Neutrophil (primary cell): ENCODE data around the gene STK11IP.

ENCODE experiments used
- H3K27ac ChIP-seq: fragments of 200-600 bp; sonication (generic); 2 replicates; pipeline ENCODE4 v1.5.1; 2016; ENCODE audit warnings: mild to moderate bottlenecking, moderate library complexity
- H3K27me3 ChIP-seq: fragments of 200-600 bp; sonication (generic); 2 replicates; pipeline ENCODE4 v1.6.0; 2016; ENCODE audit warnings: mild to moderate bottlenecking
- H3K36me3 ChIP-seq: fragments of 200-600 bp; sonication (generic); 2 replicates; pipeline ENCODE4 v1.5.1; 2017
- H3K4me1 ChIP-seq, 2 experiments: fragments of 200-600 bp in 1 of 2; sonication (generic) in 1 of 2; 1 replicate in 1 of 2; 2 replicates in 1 of 2; pipeline versions ENCODE4 v1.5.1 to v1.6.1; 2013 to 2016; ENCODE audit warnings: low read depth in 1 of 2, low read length in 1 of 2, mild to moderate bottlenecking in 1 of 2, moderate library complexity in 1 of 2; ENCODE audit not compliant: control insufficient read depth in 1 of 2, insufficient read depth in 1 of 2
- H3K4me3 ChIP-seq, 2 experiments: fragments of 200-600 bp in 1 of 2; sonication (generic) in 1 of 2; 1 replicate in 1 of 2; 2 replicates in 1 of 2; pipeline ENCODE4 v1.5.1; 2013 to 2016; ENCODE audit warnings: low read depth in 1 of 2, low read length in 1 of 2, mild to moderate bottlenecking in 1 of 2, moderate library complexity in 1 of 2
- H3K9me3 ChIP-seq: fragments of 200-600 bp; sonication (generic); 2 replicates; pipeline ENCODE4 v1.5.1; 2016
- TF ChIP-seq, protein P1 (sequence below): fragments of 200-600 bp; sonication (generic); IDR thresholded peaks from 2 replicates; pipeline ENCODE4 v1.5.1; 2016; ENCODE audit warnings: antibody characterized with exemption

The STK11IP gene

DNA sequence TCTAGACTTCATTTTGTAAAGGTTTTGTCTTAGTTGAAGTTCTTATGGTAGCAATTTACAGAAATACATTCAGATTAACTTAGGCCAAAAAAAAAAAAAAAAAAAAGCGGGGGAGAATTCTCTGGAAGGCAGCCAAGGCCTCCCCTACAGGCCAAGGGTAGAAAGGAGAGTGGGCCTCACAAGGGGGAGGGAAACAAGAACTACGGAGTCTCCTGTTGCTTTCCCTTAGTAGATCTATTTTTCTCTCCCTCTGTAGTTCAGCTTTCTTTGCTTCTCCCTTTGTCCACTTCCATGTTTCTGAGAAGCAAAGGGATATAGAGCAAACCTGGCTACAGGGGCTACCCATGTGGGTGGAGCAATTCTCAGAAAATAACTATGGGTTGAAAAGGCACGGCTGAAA is 2.4 kb upstream of the STK11IP start:
- Histone ChIP-seq H3K36me3 (no peaks in the 10 kb centered on the region), H3K27me3 (peaks cover 9% of the 10 kb centered on the region), H3K4me3 (no peak overlapping the region), H3K27ac (no peak overlapping the region), H3K9me3 (no peaks in the 10 kb centered on the region), H3K4me1 (peaks cover 16 to 17% of the 10 kb centered on the region in 2 experiments)
- TF ChIP-seq, protein P1, sequence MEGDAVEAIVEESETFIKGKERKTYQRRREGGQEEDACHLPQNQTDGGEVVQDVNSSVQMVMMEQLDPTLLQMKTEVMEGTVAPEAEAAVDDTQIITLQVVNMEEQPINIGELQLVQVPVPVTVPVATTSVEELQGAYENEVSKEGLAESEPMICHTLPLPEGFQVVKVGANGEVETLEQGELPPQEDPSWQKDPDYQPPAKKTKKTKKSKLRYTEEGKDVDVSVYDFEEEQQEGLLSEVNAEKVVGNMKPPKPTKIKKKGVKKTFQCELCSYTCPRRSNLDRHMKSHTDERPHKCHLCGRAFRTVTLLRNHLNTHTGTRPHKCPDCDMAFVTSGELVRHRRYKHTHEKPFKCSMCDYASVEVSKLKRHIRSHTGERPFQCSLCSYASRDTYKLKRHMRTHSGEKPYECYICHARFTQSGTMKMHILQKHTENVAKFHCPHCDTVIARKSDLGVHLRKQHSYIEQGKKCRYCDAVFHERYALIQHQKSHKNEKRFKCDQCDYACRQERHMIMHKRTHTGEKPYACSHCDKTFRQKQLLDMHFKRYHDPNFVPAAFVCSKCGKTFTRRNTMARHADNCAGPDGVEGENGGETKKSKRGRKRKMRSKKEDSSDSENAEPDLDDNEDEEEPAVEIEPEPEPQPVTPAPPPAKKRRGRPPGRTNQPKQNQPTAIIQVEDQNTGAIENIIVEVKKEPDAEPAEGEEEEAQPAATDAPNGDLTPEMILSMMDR: no peak

DNA sequence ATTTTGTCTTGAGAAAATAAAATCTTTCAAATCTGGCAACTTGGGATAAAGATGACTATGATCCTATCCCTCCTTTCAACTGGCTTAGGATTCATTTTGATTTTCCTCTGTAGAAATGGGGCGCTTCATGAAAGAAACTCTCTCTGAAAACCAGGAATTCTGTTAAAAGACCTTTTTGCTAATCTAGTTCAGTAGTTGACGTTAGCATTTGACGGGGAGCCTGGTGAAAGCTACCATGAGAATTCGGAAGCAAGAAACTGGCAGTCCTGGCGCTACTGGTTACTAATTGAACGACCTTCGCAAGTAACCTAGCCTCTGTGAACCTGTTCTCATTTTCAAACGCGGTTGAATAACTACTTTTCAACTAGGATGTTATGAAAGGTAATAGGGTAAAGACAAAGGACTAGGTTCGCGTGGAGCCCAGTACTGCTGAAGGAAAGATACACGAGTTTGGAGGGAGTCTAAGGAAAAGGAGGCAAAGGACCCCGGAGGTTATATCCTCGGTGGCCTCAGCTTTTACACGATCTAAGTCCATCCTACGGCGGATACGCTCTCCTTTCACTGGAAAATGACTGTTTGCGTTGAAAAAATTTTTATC is 604 bp upstream of the STK11IP start:
- peaks cover 16 to 17% of the 10 kb centered on the region in 2 experiments for H3K4me1 ChIP-seq

DNA sequence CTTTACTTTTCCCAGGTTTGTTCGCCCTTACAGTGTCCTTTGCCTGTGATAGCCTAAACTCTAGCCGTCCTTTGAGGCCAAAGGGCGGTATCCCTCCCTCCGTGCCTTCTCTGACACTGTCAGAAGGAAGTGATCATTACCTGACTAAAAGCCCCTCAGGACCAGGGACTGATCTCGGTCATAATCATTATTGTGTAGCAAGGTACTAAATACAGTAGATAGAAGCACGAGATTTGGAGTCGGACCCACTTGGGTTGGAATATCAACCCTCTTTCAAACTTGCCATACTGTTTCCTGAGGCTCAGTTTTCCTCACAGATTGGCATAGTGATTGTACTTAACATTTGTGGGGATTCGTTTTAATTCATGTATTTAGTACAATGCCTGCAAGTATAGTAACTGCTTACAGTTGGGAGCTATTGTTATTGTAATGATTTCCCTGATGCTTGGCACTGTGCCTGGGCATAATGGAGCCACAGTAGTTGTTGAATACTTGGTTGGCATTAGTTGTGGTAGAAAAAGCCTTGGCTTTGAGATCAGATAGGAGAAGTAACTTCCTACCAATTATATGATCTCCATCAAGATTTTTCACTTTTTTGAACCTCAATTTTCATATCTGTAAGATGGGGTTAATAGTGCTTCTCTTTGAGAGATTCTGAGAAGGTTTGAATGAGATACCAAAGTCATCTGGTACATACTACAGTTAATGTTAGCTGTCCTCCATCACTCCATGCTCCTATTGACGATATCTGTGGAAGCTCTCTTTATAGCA is 836 bp downstream of the STK11IP start:
- TF ChIP-seq, protein P1: no peak
- Histone ChIP-seq H3K4me3 (peak overlapping the region; percentile 85 to 98), H3K27me3 (no peaks in the 10 kb centered on the region), H3K36me3 (peaks cover 16% of the 10 kb centered on the region), H3K9me3 (no peaks in the 10 kb centered on the region), H3K27ac (peak overlapping the region; percentile 85), H3K4me1 (peaks cover 21% of the 10 kb centered on the region in 2 experiments)

More for the DNA sequence above, 604 bp upstream of the STK11IP start:
- TF ChIP-seq, protein P1: no peak
- H3K27ac ChIP-seq: peak overlapping the region; percentile 85
- H3K27me3 ChIP-seq: peaks cover 9% of the 10 kb centered on the region
- H3K9me3 ChIP-seq: no peaks in the 10 kb centered on the region
- H3K4me3 ChIP-seq: peak overlapping the region; percentile 85 to 98
- H3K36me3 ChIP-seq: peaks cover 9% of the 10 kb centered on the region

DNA sequence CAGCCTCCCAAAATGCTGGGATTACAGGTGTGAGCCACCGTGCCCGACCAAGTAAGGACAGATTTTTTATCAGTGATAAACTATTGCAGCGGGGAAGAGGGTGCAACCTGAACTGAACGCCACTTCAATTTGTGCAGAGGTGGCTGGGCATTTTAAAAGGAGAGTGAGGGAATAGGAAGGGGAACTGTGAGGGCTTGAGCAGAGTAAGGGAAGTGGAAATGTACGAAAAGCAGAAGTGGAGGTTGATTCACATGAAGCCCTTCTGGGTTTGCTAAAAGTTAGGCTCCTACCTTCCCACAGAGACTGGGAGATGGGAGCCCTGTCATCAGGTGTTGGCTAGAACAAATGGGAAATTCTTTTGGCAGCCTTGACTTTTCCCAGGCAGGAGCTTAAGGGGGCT is 6.1 kb downstream of the STK11IP start:
- Histone ChIP-seq H3K36me3 (peaks cover 49% of the 10 kb centered on the region), H3K27me3 (no peaks in the 10 kb centered on the region), H3K9me3 (no peaks in the 10 kb centered on the region), H3K4me3 (peak overlapping the region in 1 of 2 experiments; percentile 32), H3K27ac (peak overlapping the region; percentile 90), H3K4me1 (peaks cover 16 to 18% of the 10 kb centered on the region in 2 experiments)
- TF ChIP-seq, protein P1: no peak

DNA sequence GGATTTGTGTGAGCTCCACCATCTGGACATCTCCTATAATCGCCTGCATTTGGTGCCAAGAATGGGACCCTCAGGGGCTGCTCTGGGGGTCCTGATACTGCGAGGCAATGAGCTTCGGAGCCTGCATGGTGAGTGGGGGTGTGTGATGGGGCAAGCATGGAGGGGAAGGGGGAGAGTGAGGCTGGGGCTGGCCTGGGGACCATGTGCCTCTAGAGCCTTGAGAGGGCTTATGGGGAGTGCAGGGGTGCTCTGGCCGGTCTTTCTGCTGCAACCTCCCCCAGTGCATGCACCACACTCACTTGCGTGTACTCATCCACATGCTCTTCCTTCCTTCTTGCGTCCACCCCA is 7.9 kb downstream of the STK11IP start:
- H3K4me1 ChIP-seq: peaks cover 16 to 18% of the 10 kb centered on the region in 2 experiments
- H3K4me3 ChIP-seq: no peak overlapping the region
- no peaks in the 10 kb centered on the region for H3K9me3 ChIP-seq
- TF ChIP-seq, protein P1: no peak
- H3K27ac ChIP-seq: no peak overlapping the region
- no peaks in the 10 kb centered on the region for H3K27me3 ChIP-seq
- peaks cover 64% of the 10 kb centered on the region for H3K36me3 ChIP-seq
